Esophagus muscularis mucosa (tissue), 3 donors: ENCODE results near the gene CDH22.

Experiments
- POLR2A ChIP-seq: fragments of 450-650 bp; IDR thresholded peaks from one replicate; pipeline ENCODE4 v1.6.1; 2017; ENCODE audit warnings: antibody characterized with exemption, moderate library complexity, mild to moderate bottlenecking, low read depth
- POLR2AphosphoS5 ChIP-seq, 2 donors: sonication (generic); formaldehyde crosslinking; IDR thresholded peaks; one replicate each; pipeline ENCODE4 v1.6.1; 2017; ENCODE audit warnings: antibody characterized with exemption in 2 of 2
- TF ChIP-seq, protein P1 (sequence below), 3 experiments: fragments of 200-600 bp in 2 of 3; fragments of 450-650 bp in 1 of 3; sonication (generic) in 2 of 3; IDR thresholded peaks; one replicate each; pipeline ENCODE4 v1.5.1; 2017 to 2019; ENCODE audit warnings: antibody characterized with exemption in 3 of 3, mild to moderate bottlenecking in 2 of 3, moderate library complexity in 1 of 3

DNA sequence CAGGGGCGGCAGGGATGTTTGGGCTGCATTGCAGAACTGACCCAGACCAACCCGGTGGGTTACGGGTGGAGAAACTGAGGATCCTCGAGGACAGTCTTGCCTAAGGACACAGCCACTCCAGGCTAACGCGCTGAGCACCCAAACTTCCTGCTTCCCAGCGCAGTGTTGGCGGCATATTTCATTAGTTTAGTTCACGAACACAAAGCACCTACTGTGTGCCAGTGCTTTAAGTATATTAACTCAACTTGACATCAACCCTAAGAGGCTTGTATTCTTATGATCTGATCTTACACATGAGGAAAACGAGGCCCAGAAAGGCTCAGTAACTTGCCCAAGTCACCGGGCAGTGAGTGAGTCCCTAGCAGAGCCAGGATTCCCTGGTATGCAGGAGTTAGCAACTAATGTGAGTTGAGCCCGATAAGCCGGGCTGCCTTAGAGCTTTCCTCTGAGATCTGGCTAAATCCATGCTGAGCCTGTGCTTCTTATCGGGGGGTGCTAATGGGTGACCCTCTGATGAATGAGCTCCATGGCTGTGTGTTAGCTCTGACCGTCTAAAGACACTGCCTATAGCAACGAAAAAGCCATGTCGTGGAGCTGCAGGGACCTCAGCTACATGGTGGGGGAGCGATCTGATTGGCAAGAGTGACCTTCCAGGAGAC lies 97.5 kb downstream of the CDH22 start:
- no peak for TF ChIP-seq POLR2AphosphoS5 (IDR thresholded peaks at IDR 0.05)
- TF ChIP-seq, protein P1, sequence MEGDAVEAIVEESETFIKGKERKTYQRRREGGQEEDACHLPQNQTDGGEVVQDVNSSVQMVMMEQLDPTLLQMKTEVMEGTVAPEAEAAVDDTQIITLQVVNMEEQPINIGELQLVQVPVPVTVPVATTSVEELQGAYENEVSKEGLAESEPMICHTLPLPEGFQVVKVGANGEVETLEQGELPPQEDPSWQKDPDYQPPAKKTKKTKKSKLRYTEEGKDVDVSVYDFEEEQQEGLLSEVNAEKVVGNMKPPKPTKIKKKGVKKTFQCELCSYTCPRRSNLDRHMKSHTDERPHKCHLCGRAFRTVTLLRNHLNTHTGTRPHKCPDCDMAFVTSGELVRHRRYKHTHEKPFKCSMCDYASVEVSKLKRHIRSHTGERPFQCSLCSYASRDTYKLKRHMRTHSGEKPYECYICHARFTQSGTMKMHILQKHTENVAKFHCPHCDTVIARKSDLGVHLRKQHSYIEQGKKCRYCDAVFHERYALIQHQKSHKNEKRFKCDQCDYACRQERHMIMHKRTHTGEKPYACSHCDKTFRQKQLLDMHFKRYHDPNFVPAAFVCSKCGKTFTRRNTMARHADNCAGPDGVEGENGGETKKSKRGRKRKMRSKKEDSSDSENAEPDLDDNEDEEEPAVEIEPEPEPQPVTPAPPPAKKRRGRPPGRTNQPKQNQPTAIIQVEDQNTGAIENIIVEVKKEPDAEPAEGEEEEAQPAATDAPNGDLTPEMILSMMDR (IDR thresholded peaks at IDR 0.05) = no peak
- no peak for TF ChIP-seq POLR2A
